GM03348 (cell line): ENCODE measurements around the gene ATG9B.

Experiments used
- DNase-seq: peaks from one replicate; pipeline ENCODE4 v3.0.0; 2012; ENCODE audit warnings: low spot score

The ATG9B gene

GRCh38 chr7:150981644-150982043 is 42.6 kb downstream of the ATG9B start:
- no peak for DNase-seq

- DNase-seq: no peak
Measured at GRCh38 chr7:150980663-150981062, 43.6 kb downstream of the ATG9B start.

GRCh38 chr7:150979713-150980390 is 44.4 kb downstream of the ATG9B start:
- no peak for DNase-seq

GRCh38 chr7:150978126-150978789 is 46.0 kb downstream of the ATG9B start, which contains the start of gene KCNH2:
Gene KCNH2 (minus strand): TSS chr7:150978321. CDS start chr7:150977913, 408 bp downstream.
- DNase-seq: peak; percentile 55

GRCh38 chr7:150977382-150978125 is 46.7 kb downstream of the ATG9B start:
- no peak for DNase-seq

GRCh38 chr7:150976529-150977381 is 47.5 kb downstream of the ATG9B start:
- no peak for DNase-seq

GRCh38 chr7:150975536-150976319 is 48.6 kb downstream of the ATG9B start:
- DNase-seq: no peak

GRCh38 chr7:150974468-150975391 is 49.6 kb downstream of the ATG9B start:
- peak; percentile 42 for DNase-seq

- no peak for DNase-seq
Measured at GRCh38 chr7:150973571-150974451, 50.5 kb downstream of the ATG9B start.

- DNase-seq: no peak
Measured at GRCh38 chr7:150972741-150973140, 51.6 kb downstream of the ATG9B start.

GRCh38 chr7:150972023-150972468 is 52.2 kb downstream of the ATG9B start:
- DNase-seq: no peak

GRCh38 chr7:150971242-150972022 is 52.9 kb downstream of the ATG9B start:
- no peak for DNase-seq

GRCh38 chr7:150970424-150970823 is 53.9 kb downstream of the ATG9B start:
- no peak for DNase-seq

GRCh38 chr7:150969475-150969874 is 54.8 kb downstream of the ATG9B start:
- no peak for DNase-seq

- peak; percentile 71 for DNase-seq
Measured at GRCh38 chr7:150968734-150969372, 55.4 kb downstream of the ATG9B start.

GRCh38 chr7:150968056-150968733 is 56.1 kb downstream of the ATG9B start:
- no peak for DNase-seq

- DNase-seq: no peak
Measured at GRCh38 chr7:150967349-150967748, 56.9 kb downstream of the ATG9B start.
